Loucy (cell line): ENCODE results near the gene UPK1B.

Experiments
- H2AFZ ChIP-seq: fragments of 200-600 bp; sonication (generic); 2 replicates; pipeline ENCODE4 v1.6.0; 2016; ENCODE audit warnings: antibody characterized with exemption, mild to moderate bottlenecking, low read length, moderate library complexity
- H3F3A ChIP-seq: fragments of 200-600 bp; 2 replicates; pipeline ENCODE4 v1.6.0; 2016; ENCODE audit warnings: antibody characterized with exemption, low read depth, mild to moderate bottlenecking
- H3K27me3 ChIP-seq: fragments of 200-600 bp; sonication (generic); 2 replicates; pipeline ENCODE4 v1.6.1; 2014; ENCODE audit warnings: low read length, mild to moderate bottlenecking; ENCODE audit not compliant: insufficient read depth, poor library complexity, severe bottlenecking
- H3K36me3 ChIP-seq: fragments of 200-600 bp; sonication (generic); 2 replicates; pipeline ENCODE4 v1.6.1; 2016; ENCODE audit warnings: low read length; ENCODE audit not compliant: insufficient read depth
- H3K4me1 ChIP-seq: fragments of 200-600 bp; sonication (generic); 2 replicates; pipeline ENCODE4 v1.5.1; 2014; ENCODE audit warnings: low read length, mild to moderate bottlenecking; ENCODE audit not compliant: insufficient read depth, poor library complexity, severe bottlenecking
- H3K4me2 ChIP-seq: fragments of 200-600 bp; sonication (generic); 2 replicates; pipeline ENCODE4 v1.6.0; 2014; ENCODE audit warnings: antibody characterized with exemption, low read length, low read depth, mild to moderate bottlenecking; ENCODE audit not compliant: poor library complexity, severe bottlenecking
- H3K4me3 ChIP-seq: fragments of 200-600 bp; sonication (generic); 2 replicates; pipeline ENCODE4 v1.5.1; 2014; ENCODE audit warnings: low read length, mild to moderate bottlenecking, mixed read lengths; ENCODE audit not compliant: poor library complexity, severe bottlenecking
- H3K79me2 ChIP-seq: fragments of 200-600 bp; sonication (generic); 2 replicates; pipeline ENCODE4 v1.6.1; 2014; ENCODE audit warnings: low read length; ENCODE audit not compliant: insufficient read depth
- H3K9ac ChIP-seq: fragments of 200-600 bp; sonication (generic); 2 replicates; pipeline ENCODE4 v1.6.0; 2014; ENCODE audit warnings: mild to moderate bottlenecking, low read depth, low read length, moderate library complexity; ENCODE audit not compliant: poor library complexity, severe bottlenecking
- H3K9me2 ChIP-seq: fragments of 200-600 bp; sonication (generic); replicated peaks from 2 replicates; pipeline ENCODE4 v1.6.1; 2016; ENCODE audit warnings: low read depth, low read length, mixed read lengths
- H3K9me3 ChIP-seq: fragments of 200-600 bp; sonication (generic); 2 replicates; pipeline ENCODE4 v1.6.1; 2014; ENCODE audit warnings: mild to moderate bottlenecking, antibody characterized with exemption, low read length, low read depth; ENCODE audit not compliant: insufficient read depth
- H4K20me1 ChIP-seq: fragments of 200-600 bp; sonication (generic); 2 replicates; pipeline ENCODE4 v1.6.0; 2014; ENCODE audit warnings: antibody characterized with exemption, low read length, mild to moderate bottlenecking; ENCODE audit not compliant: insufficient read depth, poor library complexity, severe bottlenecking
- CTCF ChIP-seq: fragments of 200-600 bp; sonication (generic); conservative IDR thresholded peaks from 2 replicates; pipeline ENCODE4 v1.5.1; 2014; ENCODE audit warnings: mild to moderate bottlenecking, antibody characterized with exemption, low read length
- EZH2phosphoT487 ChIP-seq: fragments of 200-600 bp; IDR thresholded peaks from 2 replicates; pipeline ENCODE4 v1.6.1; 2018; ENCODE audit warnings: antibody characterized with exemption, mild to moderate bottlenecking, moderate library complexity, borderline replicate concordance

UPK1B gene

DNA sequence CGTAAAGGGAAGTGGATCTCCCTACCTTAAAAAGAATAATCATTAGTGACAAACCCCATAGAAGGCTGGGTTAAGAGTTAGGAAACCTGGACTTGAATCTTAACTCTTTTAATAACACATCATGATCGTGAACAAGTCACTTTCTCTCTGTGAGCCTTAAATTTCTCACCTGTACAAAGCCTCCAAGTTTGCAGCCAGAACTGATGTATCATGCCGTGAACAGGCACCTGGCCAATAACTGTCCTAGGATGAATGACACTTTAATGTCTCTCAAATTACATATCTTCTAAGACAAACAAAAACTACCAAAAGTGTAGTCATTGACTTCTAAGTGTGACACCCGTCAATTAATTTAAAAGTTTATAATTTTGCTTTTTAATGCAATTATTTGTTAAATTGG, 3.9 kb downstream of the UPK1B start:
- Histone ChIP-seq H3K4me2 (no peak overlapping the region), H3K4me3 (no peak overlapping the region), H4K20me1 (no peaks in the 10 kb centered on the region), H3K9me2 (no peaks in the 10 kb centered on the region), H3K79me2 (no peaks in the 10 kb centered on the region), H3F3A (no peaks in the 10 kb centered on the region), H3K36me3 (no peaks in the 10 kb centered on the region), H2AFZ (no peak overlapping the region), H3K27me3 (no peaks in the 10 kb centered on the region), H3K4me1 (no peaks in the 10 kb centered on the region), H3K9ac (no peak overlapping the region), H3K9me3 (no peaks in the 10 kb centered on the region)
- TF ChIP-seq EZH2phosphoT487 (no peak), CTCF (no peak)

GRCh38 chr3:119181765-119182164, 8.4 kb downstream of the UPK1B start:
- no peak overlapping the region for H3K4me3 ChIP-seq
- H3K4me1 ChIP-seq: no peaks in the 10 kb centered on the region
- H3K4me2 ChIP-seq: no peak overlapping the region
- no peak overlapping the region for H2AFZ ChIP-seq
- no peak overlapping the region for H3K9ac ChIP-seq
- no peaks in the 10 kb centered on the region for H3F3A ChIP-seq
- no peaks in the 10 kb centered on the region for H3K36me3 ChIP-seq
- H3K9me2 ChIP-seq: no peaks in the 10 kb centered on the region
- TF ChIP-seq CTCF (no peak), EZH2phosphoT487 (no peak)
- H4K20me1 ChIP-seq: no peaks in the 10 kb centered on the region
- no peaks in the 10 kb centered on the region for H3K27me3 ChIP-seq
- no peaks in the 10 kb centered on the region for H3K9me3 ChIP-seq
- no peaks in the 10 kb centered on the region for H3K79me2 ChIP-seq

DNA sequence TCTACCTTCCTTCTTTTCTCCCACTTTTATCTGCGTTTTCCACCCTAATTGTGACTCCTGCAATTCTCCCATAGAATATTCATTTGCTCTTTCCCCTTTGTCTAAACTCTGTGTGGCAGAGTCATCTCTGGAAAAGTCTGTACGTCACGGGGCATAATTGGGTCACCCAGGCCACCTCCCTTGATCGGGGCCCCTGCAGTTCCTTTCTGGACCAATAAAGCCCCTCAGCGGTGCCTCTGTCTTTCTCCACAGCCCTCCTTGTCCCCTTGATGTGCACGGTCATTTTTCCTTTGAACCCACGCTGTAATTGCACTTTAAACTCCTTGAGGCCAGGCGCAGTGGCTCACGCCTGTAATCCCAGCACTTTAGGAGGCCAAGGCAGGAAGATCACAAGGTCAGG, 10.7 kb downstream of the UPK1B start:
- TF ChIP-seq CTCF (no peak), EZH2phosphoT487 (no peak)
- Histone ChIP-seq H3K4me3 (no peak overlapping the region), H3K4me1 (no peaks in the 10 kb centered on the region), H3F3A (no peaks in the 10 kb centered on the region), H3K27me3 (no peaks in the 10 kb centered on the region), H4K20me1 (no peaks in the 10 kb centered on the region), H3K36me3 (no peaks in the 10 kb centered on the region), H2AFZ (no peak overlapping the region), H3K9ac (no peak overlapping the region), H3K4me2 (no peak overlapping the region), H3K9me2 (no peaks in the 10 kb centered on the region), H3K9me3 (no peaks in the 10 kb centered on the region), H3K79me2 (no peaks in the 10 kb centered on the region)
